ENCODE data around the gene COL6A5. TPM values are rescaled to one million over a fixed set of nuclear protein-coding genes. Genes with fewer than 3 reads are reported as not detected.

COL6A5 gene
- total RNA-seq, 1 donor, result not detected

- H3K27me3 ChIP-seq (ENCODE audit: insufficient read depth, low read length), result no peaks in the 10 kb centered on the region
- H3K9me3 ChIP-seq (ENCODE audit: low read depth, low read length), result no peaks in the 10 kb centered on the region
- H3K36me3 ChIP-seq (ENCODE audit: insufficient read depth, low read length), result no peaks in the 10 kb centered on the region
- H3K27ac ChIP-seq (ENCODE audit: low read depth, low read length), result no peak overlapping the region
- DNase-seq (ENCODE audit: insufficient read length, low spot score, missing footprints), result no peak
- TF ChIP-seq, protein P1, sequence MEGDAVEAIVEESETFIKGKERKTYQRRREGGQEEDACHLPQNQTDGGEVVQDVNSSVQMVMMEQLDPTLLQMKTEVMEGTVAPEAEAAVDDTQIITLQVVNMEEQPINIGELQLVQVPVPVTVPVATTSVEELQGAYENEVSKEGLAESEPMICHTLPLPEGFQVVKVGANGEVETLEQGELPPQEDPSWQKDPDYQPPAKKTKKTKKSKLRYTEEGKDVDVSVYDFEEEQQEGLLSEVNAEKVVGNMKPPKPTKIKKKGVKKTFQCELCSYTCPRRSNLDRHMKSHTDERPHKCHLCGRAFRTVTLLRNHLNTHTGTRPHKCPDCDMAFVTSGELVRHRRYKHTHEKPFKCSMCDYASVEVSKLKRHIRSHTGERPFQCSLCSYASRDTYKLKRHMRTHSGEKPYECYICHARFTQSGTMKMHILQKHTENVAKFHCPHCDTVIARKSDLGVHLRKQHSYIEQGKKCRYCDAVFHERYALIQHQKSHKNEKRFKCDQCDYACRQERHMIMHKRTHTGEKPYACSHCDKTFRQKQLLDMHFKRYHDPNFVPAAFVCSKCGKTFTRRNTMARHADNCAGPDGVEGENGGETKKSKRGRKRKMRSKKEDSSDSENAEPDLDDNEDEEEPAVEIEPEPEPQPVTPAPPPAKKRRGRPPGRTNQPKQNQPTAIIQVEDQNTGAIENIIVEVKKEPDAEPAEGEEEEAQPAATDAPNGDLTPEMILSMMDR (IDR thresholded peaks at IDR 0.05; ENCODE audit: extremely low read depth, low read depth, low read length), result no peak
- no peaks in the 10 kb centered on the region for H3K4me1 ChIP-seq (ENCODE audit: insufficient read depth, low read length)
- H4K20me1 ChIP-seq (ENCODE audit: insufficient read depth, low read length), result no peaks in the 10 kb centered on the region
- H2AFZ ChIP-seq (ENCODE audit: low read length), result no peak overlapping the region
- no peak overlapping the region for H3K4me3 ChIP-seq (ENCODE audit: insufficient read depth, low read length)
- no peak overlapping the region for H3K4me2 ChIP-seq (ENCODE audit: insufficient read depth, low read length)
- H3K79me2 ChIP-seq (ENCODE audit: insufficient read depth, low read length), result no peaks in the 10 kb centered on the region
Observed at GRCh38 chr3:130425484-130425883, 80.0 kb downstream of the COL6A5 start.

DNA sequence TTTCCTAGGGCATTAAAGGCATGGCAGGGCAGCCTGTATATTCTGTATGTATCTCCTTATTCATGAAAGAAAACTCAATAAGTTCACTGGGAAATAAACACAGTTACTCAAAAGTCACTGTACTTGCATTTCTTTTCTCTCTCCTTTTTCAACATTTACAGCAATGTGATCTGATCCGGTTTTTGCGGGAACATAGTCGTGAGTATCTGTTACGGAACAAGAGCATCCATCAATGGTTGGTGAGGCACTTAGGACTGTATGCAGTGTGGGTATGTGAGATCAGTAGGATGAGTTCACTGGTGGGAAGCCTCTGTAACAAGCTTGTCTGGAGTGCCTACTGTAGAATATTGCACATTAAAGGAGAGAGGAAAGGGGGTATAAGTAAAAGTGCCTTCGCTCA lies 80.7 kb downstream of the COL6A5 start:
- no peak overlapping the region for H3K4me3 ChIP-seq (ENCODE audit: insufficient read depth, low read length)
- H3K36me3 ChIP-seq (ENCODE audit: insufficient read depth, low read length), result no peaks in the 10 kb centered on the region
- H4K20me1 ChIP-seq (ENCODE audit: insufficient read depth, low read length), result no peaks in the 10 kb centered on the region
- TF ChIP-seq, protein P1 (IDR thresholded peaks at IDR 0.05; ENCODE audit: extremely low read depth, low read depth, low read length), result no peak
- no peak for DNase-seq (ENCODE audit: insufficient read length, low spot score, missing footprints)
- no peaks in the 10 kb centered on the region for H3K27me3 ChIP-seq (ENCODE audit: insufficient read depth, low read length)
- no peaks in the 10 kb centered on the region for H3K9me3 ChIP-seq (ENCODE audit: low read depth, low read length)
- no peaks in the 10 kb centered on the region for H3K4me1 ChIP-seq (ENCODE audit: insufficient read depth, low read length)
- no peak overlapping the region for H3K27ac ChIP-seq (ENCODE audit: low read depth, low read length)
- H3K4me2 ChIP-seq (ENCODE audit: insufficient read depth, low read length), result no peak overlapping the region
- H3K79me2 ChIP-seq (ENCODE audit: insufficient read depth, low read length), result no peaks in the 10 kb centered on the region
- no peak overlapping the region for H2AFZ ChIP-seq (ENCODE audit: low read length)

DNA sequence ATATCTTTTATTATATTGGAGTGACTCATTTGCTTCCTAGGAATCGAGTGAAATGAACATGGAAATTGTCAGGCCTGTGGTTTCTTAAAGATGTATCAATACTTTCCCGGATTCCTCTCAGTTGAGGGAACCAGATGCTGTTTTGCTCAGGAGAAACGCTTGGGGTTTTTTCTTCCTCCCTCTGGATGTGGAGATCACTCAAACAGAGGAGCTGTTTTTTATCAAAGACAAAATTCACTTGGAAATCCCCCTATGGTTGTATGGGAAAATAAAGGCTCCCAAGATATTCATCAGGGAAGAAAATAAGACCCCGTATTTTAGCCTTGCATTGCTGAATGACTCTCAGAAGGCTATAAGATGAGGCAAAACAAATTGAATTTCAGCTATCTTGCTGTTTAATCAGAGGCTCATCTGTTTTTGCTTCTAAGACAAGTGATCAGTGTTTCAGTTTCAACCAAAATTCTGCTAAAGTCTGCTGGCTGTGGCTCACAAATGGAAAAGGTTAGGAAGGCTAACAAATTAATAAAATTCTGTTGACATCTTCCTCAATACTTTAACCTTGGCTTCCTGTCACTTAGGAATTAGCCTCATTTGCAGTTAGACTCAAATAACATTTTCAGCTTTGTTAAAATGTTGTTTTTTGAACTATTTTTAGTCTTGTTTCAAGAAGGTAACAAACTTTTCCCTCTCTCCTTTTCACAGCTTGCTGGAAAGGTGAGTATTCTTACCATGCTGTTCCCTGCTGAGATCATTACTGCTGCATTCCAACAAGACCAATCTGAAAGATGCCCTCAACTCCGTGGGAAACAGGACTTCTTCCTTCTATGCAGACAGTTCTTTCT lies 83.6 kb downstream of the COL6A5 start:
- Histone ChIP-seq H2AFZ (ENCODE audit: low read length) (no peak overlapping the region), H4K20me1 (ENCODE audit: insufficient read depth, low read length) (no peaks in the 10 kb centered on the region), H3K4me2 (ENCODE audit: insufficient read depth, low read length) (no peak overlapping the region), H3K4me1 (ENCODE audit: insufficient read depth, low read length) (no peaks in the 10 kb centered on the region), H3K9me3 (ENCODE audit: low read depth, low read length) (no peaks in the 10 kb centered on the region), H3K27ac (ENCODE audit: low read depth, low read length) (no peak overlapping the region), H3K79me2 (ENCODE audit: insufficient read depth, low read length) (no peaks in the 10 kb centered on the region), H3K4me3 (ENCODE audit: insufficient read depth, low read length) (no peak overlapping the region), H3K27me3 (ENCODE audit: insufficient read depth, low read length) (no peaks in the 10 kb centered on the region), H3K36me3 (ENCODE audit: insufficient read depth, low read length) (no peaks in the 10 kb centered on the region)
- DNase-seq (ENCODE audit: insufficient read length, low spot score, missing footprints), result no peak
- TF ChIP-seq, protein P1 (IDR thresholded peaks at IDR 0.05; ENCODE audit: extremely low read depth, low read depth, low read length), result no peak

GRCh38 chr3:130429713-130430023 lies 84.2 kb downstream of the COL6A5 start:
- no peak for DNase-seq (ENCODE audit: insufficient read length, low spot score, missing footprints)
- Histone ChIP-seq H3K27me3 (ENCODE audit: insufficient read depth, low read length) (no peaks in the 10 kb centered on the region), H3K79me2 (ENCODE audit: insufficient read depth, low read length) (no peaks in the 10 kb centered on the region), H3K36me3 (ENCODE audit: insufficient read depth, low read length) (no peaks in the 10 kb centered on the region), H2AFZ (ENCODE audit: low read length) (no peak overlapping the region), H3K4me2 (ENCODE audit: insufficient read depth, low read length) (no peak overlapping the region), H3K4me1 (ENCODE audit: insufficient read depth, low read length) (no peaks in the 10 kb centered on the region), H4K20me1 (ENCODE audit: insufficient read depth, low read length) (no peaks in the 10 kb centered on the region), H3K9me3 (ENCODE audit: low read depth, low read length) (no peaks in the 10 kb centered on the region), H3K27ac (ENCODE audit: low read depth, low read length) (no peak overlapping the region), H3K4me3 (ENCODE audit: insufficient read depth, low read length) (no peak overlapping the region)
- TF ChIP-seq, protein P1 (IDR thresholded peaks at IDR 0.05; ENCODE audit: extremely low read depth, low read depth, low read length), result no peak
